ENCODE results near the gene NXNL2. TPM values are rescaled to one million over a fixed set of nuclear protein-coding genes. Genes with fewer than 3 reads are reported as not detected.

NXNL2 gene
- total and polyA plus RNA-seq, 8 donors: 0.19 to 1.5 (median 0.70) TPM; not detected in 1

GRCh38 chr9:88553350-88553749 is 18.4 kb downstream of the NXNL2 start:
- DNase-seq (no peak), FAIRE-seq (no peak), ATAC-seq (no peak)
- TF ChIP-seq CTCF (IDR thresholded peaks at IDR 0.05): no peak
- WGBS, 2 donors: 85 to 93% methylated on average over 3 of the region's 3 CpGs
- H3K9me3 ChIP-seq: no peaks in the 10 kb centered on the region
- H3K4me3 ChIP-seq: no peak overlapping the region
- no peaks in the 10 kb centered on the region for H3K4me1 ChIP-seq
- no peak overlapping the region for H3K27ac ChIP-seq
- no peaks in the 10 kb centered on the region for H3K27me3 ChIP-seq
- no peaks in the 10 kb centered on the region for H3K36me3 ChIP-seq
- intact Hi-C loops (cut with DNase I): no loop called here

- WGBS, 2 donors: 63 to 68% methylated on average over 12 of the region's 12 CpGs
- Histone ChIP-seq H3K9me3 (no peaks in the 10 kb centered on the region), H3K27ac (no peak overlapping the region), H3K4me3 (no peak overlapping the region), H3K4me1 (no peaks in the 10 kb centered on the region), H3K36me3 (no peaks in the 10 kb centered on the region), H3K27me3 (no peaks in the 10 kb centered on the region)
- ATAC-seq (no peak), FAIRE-seq (no peak), DNase-seq (no peak)
- intact Hi-C loops (cut with DNase I): no loop called here
- no peak for TF ChIP-seq CTCF (IDR thresholded peaks at IDR 0.05)
Observed at GRCh38 chr9:88555268-88555980, 20.4 kb downstream of the NXNL2 start.

GRCh38 chr9:88559661-88560060 is 24.7 kb downstream of the NXNL2 start:
- H3K4me3 ChIP-seq: no peak overlapping the region
- TF ChIP-seq CTCF (IDR thresholded peaks at IDR 0.05): no peak
- 76% methylated on average over 7 of the region's 7 CpGs for WGBS, 2 donors
- no peak overlapping the region for H3K27ac ChIP-seq
- ATAC-seq: no peak
- H3K4me1 ChIP-seq: no peaks in the 10 kb centered on the region
- H3K36me3 ChIP-seq: no peaks in the 10 kb centered on the region
- intact Hi-C loops (cut with DNase I): no loop called here
- no peak for DNase-seq
- no peak for FAIRE-seq
- H3K27me3 ChIP-seq: no peaks in the 10 kb centered on the region
- no peaks in the 10 kb centered on the region for H3K9me3 ChIP-seq

GRCh38 chr9:88567870-88568269 is 32.9 kb downstream of the NXNL2 start:
- Histone ChIP-seq H3K27me3 (no peaks in the 10 kb centered on the region), H3K4me1 (no peaks in the 10 kb centered on the region), H3K4me3 (no peak overlapping the region), H3K9me3 (no peaks in the 10 kb centered on the region), H3K27ac (no peak overlapping the region), H3K36me3 (no peaks in the 10 kb centered on the region)
- ATAC-seq (no peak), FAIRE-seq (no peak), DNase-seq (no peak)
- 77% methylated on average over 3 of the region's 3 CpGs for WGBS, 2 donors
- intact Hi-C loops (cut with DNase I): no loop called here
- no peak for TF ChIP-seq CTCF (IDR thresholded peaks at IDR 0.05)

GRCh38 chr9:88571419-88571818 is 36.4 kb downstream of the NXNL2 start:
- TF ChIP-seq CTCF (IDR thresholded peaks at IDR 0.05): no peak

More at GRCh38 chr9:88571419-88571818, 36.4 kb downstream of the NXNL2 start:
- ATAC-seq (no peak), FAIRE-seq (no peak), DNase-seq (no peak)
- Histone ChIP-seq H3K4me3 (no peak overlapping the region), H3K4me1 (no peaks in the 10 kb centered on the region), H3K36me3 (no peaks in the 10 kb centered on the region), H3K9me3 (no peaks in the 10 kb centered on the region), H3K27ac (no peak overlapping the region), H3K27me3 (no peaks in the 10 kb centered on the region)
- WGBS, 2 donors: 76% methylated on average over 5 of the region's 5 CpGs
- intact Hi-C loops (cut with DNase I): loop anchor here in 2 of 3 donors (10.0 kb wide), 1 partner anchor 467 kb away; no protein-coding TSS in a partner anchor
